ENCODE data around the gene DNAH10.

Gene DNAH10, protein sequence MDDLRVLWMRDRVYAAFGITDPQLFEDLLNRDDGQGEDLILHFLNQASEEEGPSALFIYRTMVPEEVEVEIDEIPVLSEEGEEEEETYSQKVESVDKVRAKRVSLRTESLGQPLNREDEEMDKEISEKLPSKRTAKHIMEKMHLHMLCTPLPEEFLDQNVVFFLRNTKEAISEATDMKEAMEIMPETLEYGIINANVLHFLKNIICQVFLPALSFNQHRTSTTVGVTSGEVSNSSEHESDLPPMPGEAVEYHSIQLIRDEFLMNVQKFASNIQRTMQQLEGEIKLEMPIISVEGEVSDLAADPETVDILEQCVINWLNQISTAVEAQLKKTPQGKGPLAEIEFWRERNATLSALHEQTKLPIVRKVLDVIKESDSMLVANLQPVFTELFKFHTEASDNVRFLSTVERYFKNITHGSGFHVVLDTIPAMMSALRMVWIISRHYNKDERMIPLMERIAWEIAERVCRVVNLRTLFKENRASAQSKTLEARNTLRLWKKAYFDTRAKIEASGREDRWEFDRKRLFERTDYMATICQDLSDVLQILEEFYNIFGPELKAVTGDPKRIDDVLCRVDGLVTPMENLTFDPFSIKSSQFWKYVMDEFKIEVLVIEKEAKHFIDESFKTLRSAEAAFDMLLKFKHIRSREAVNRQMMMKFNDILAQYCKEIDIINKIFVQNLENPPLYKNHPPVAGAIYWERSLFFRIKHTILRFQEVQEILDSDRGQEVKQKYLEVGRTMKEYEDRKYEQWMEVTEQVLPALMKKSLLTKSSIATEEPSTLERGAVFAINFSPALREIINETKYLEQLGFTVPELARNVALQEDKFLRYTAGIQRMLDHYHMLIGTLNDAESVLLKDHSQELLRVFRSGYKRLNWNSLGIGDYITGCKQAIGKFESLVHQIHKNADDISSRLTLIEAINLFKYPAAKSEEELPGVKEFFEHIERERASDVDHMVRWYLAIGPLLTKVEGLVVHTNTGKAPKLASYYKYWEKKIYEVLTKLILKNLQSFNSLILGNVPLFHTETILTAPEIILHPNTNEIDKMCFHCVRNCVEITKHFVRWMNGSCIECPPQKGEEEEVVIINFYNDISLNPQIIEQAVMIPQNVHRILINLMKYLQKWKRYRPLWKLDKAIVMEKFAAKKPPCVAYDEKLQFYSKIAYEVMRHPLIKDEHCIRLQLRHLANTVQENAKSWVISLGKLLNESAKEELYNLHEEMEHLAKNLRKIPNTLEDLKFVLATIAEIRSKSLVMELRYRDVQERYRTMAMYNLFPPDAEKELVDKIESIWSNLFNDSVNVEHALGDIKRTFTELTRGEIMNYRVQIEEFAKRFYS (N-terminal part only)

GRCh38 chr12:123761841-123762714 is at the start of gene DNAH10:
Gene DNAH10 (plus strand): TSS chr12:123762301. CDS start chr12:123762337, 36 bp downstream.
- DNase-seq: no peak

GRCh38 chr12:123712780-123713319 is 49.3 kb upstream of the DNAH10 start:
- no peak for DNase-seq

DNA sequence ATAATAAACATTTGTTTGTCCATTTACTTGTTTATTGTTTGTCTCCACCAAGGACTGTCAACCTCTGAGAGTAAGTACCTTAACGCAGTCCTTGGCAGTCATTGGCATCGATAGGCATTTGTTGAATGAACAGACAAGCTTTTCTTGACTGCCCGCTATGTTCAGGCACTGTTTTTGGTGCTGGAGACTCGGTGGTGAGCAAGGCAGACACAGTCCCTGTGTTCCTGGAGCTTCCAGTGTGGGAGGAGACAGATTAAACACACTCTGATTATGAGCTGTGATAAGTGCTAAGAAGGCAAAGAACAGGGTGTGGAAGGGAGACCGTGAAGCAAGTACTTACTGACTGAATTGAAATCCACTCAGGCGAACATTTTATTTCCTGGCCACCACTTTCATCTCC is 48.7 kb upstream of the DNAH10 start:
- DNase-seq: no peak

- no peak for DNase-seq
These were observed 48.1 kb upstream of the DNAH10 start for GRCh38 chr12:123713823-123714585.

- DNase-seq: no peak
These were observed 46.9 kb upstream of the DNAH10 start for GRCh38 chr12:123715195-123715594.

DNA sequence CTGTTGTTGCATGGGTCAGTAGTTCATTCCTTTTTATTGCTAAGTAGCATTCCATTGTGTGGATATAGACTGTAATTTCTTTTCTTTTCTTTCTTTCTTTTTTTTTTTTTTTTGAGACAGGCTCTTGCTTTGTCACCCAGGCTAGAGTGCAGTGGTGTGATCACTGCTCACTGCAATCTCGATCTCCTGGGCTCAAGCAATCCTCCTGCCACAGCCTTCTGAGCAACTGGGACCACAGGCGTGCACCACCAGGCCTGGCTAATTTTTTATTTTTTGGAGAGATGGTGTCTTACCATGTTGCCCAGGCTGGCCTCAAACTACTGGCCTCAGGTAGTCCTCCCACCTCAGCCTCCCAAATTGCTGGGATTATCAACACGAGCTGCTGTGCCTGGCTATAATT is 44.8 kb upstream of the DNAH10 start:
- no peak for DNase-seq

GRCh38 chr12:123720141-123720814 is 41.8 kb upstream of the DNAH10 start:
- no peak for DNase-seq

GRCh38 chr12:123721245-123721644 is 40.9 kb upstream of the DNAH10 start:
- DNase-seq: no peak

DNA sequence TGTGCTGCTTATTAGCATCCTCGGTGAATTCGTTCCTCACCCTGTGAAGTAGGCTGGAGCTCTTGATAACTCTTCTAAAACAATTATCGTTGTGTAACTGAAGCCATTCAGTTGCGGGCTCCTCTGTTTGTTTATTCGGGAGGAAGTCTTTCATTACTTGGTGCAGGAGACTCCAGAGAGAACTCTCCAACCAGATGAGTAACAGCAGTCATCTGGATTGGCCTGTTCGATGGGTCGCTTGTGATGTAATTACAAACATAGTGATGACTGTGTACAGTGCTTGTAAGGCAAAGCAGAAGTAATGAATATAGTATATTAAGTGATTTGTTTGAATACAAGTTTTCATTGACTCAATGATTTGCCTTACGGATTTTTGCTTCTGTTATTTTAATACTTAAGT is 39.1 kb upstream of the DNAH10 start:
- DNase-seq: no peak

DNA sequence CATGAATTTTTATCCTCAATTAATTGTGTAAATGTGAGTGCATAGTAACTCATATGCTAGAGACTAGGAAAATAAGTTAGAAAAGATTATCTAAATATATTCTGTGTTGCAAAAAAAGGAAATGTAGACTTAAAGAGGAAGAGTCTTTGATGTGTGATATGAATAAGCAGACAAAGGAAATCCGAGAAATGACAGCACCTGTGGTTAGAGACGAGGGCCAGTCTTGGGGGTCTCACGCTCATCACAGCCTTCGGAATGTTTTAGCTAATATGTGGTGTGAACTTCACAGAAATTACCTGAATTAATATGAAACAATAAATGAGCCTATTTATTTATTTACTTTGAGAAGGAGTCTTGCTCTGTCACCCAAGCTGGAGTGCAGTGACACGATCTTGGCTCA is 38.3 kb upstream of the DNAH10 start:
- DNase-seq: no peak

DNA sequence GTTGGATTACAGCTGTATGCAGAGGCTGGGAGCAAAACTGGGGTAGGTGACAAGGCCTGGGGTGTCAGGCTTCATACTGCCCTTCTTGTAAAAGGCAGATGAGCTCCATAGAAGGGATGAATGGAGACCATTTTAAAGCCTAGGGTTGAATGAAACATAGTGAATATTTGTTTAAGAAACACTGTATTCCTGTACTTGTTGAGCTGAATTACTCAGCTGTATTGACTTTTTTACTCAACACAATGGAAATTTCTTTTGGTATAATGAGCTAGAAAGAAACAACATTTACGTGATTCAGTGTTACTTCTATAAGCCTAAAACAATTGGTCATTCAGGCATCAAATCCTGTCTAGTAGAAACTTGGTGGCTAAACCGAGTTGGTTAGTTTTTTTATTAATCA is 35.9 kb upstream of the DNAH10 start:
- no peak for DNase-seq

- no peak for DNase-seq
These were observed 35.1 kb upstream of the DNAH10 start for GRCh38 chr12:123726962-123727361.

DNA sequence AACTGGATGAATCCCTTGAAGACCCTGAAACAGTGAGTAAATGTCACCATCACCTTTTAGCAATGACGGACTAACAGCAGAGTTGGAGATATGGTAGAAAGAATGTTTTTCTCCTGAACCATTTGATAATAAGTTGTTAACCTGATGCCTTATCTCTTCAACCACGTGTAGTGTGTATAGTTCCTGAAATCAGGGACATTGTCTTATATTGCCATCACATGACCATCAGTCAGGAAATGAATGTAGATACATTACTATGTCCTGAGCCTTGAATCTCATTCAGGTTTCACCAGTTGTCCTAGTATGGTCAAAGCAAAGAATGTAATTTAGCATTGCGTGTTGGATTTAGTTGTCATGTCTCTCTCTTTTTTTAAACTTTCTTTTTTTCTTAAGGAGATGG is 34.2 kb upstream of the DNAH10 start:
- DNase-seq: no peak

DNA sequence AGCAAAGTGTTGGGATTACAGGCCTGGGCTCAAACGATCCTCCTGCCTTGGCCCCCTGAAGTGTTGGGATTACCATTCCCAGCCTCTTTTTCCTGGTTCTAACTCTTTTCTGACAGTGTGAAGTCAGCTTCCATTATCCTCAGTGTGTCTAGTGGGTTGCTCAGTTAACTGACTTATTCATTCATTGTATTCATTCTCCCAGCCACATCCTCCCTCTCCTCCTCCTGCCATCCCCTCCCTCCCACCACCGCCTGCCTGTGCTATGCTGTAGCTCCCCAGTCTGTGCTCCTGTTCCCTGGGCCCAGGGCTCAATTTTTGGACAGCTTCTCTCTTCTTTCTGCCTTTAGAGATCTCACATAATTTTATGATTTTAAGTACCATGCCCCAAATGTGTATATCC is 30.5 kb upstream of the DNAH10 start:
- DNase-seq: no peak

- no peak for DNase-seq
These were observed 29.9 kb upstream of the DNAH10 start for GRCh38 chr12:123732251-123732650.

DNA sequence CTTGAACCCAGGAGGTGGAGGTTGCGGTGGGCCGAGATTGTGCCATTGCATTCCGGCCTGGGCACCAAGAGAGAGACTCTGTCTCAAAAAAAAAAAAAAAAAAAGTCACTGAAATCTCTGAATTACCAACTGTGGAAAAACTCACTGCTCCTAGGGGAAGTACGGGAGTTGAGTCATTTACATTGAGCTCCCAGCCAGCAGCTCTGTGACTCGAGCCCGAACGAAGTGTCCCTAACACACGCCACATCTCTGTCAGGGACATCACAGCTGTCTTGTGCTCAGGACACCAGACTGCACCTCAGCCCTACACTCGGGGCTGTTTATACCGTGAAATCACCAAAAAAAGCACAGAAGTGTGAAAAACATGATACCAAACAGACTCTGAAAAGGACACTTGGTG is 28.9 kb upstream of the DNAH10 start:
- no peak for DNase-seq

GRCh38 chr12:123734268-123734667 is 27.8 kb upstream of the DNAH10 start:
- no peak for DNase-seq

DNA sequence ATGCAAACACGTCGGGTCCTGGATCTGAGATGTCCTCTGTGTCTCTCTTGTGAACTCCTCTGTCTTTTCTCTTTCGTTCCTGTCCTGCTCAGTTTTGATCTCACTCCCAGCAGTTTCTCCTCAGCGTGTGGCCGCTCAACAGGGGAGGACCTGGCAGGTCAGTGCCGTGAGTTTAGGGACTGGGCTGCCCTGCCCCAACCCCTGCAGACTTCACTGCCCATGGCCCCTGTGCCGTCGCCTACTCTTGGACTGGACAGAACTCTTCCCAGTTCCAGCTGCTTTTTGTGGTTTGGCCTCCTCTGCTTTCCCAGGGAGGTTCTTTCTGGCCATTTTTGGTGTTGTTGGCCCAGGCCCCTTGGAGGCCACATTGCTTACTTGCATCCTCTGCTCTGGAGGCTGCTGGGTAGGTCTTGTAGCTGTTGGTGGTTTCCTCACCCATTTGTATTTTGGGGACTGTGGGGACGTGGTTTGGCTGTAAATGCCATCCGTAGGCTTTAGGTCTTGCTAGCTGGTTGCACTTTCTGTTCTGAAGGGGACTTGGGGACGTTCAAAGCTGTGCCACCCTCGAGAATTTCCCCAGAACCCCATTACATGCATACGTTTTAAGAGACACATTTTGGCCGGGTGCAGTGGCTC is 20.0 kb upstream of the DNAH10 start:
- DNase-seq: no peak

DNA sequence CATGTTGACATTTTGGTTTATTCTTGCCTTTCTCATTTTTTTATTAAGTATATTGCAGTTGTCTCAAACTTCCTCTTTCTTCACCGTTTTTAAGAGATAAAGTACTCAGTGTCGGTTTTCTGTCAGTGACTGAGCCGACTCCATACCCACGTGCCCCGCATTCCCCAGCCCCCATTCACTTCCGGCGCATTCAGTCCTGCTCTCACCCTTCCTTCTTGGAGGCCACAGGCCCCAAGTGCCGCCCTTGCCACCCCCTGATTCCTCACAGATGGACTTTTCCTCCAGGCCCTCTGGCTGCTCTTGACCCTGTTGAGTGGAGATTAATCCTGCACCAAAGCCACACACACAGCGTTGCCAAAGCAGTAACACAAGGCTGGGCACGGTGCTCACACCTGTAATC is 19.1 kb upstream of the DNAH10 start:
- DNase-seq: no peak

GRCh38 chr12:123744836-123745235 is 17.3 kb upstream of the DNAH10 start:
- DNase-seq: no peak

Measured in NCI-H446 treated with DMSO at 0.1 percent for 48 hours (cell line).